Esophagus muscularis mucosa (tissue), 3 donors: ENCODE results near the gene METTL27.
"Not testable (repeated sequence)": the region's sequence is repeated elsewhere in the genome, so short reads cannot be mapped to it uniquely, and the experiment has no call there.

ENCODE experiments used
- EP300 ChIP-seq: sonication (generic); formaldehyde crosslinking; IDR thresholded peaks from one replicate; pipeline ENCODE4 v1.6.1; 2017; ENCODE audit warnings: antibody characterized with exemption
- POLR2AphosphoS5 ChIP-seq, 2 donors: sonication (generic); formaldehyde crosslinking; IDR thresholded peaks; one replicate each; pipeline ENCODE4 v1.6.1; 2017; ENCODE audit warnings: antibody characterized with exemption in 2 of 2

DNA sequence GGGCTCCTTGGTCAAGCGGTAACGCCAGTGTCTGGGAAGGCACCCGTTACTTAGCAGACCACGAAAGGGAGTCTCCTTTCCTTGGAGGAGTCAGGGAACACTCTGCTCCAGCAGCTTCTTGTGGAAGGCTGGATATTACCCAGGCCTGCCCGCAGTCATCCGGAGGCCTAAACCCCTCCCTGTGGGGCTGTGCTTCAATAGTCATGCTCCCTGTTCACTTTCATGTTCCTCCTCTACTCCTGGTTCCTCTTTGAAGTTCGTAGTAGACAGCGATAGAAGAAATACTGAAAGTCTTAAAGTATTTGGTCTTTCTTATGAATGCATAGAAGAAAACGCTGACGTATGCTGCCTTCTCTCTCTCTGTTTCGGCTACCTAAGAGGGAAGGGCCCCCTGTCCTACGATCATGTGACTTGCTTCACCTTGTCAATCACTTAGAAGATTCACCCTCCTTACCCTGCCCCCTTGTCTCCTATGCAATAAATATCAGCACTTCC is 3.4 kb upstream of the METTL27 start:
- TF ChIP-seq EP300; POLR2AphosphoS5 (IDR thresholded peaks at IDR 0.05): not testable (repeated sequence)
